Measurements from ENCODE around the gene CASK.

Gene CASK

DNA sequence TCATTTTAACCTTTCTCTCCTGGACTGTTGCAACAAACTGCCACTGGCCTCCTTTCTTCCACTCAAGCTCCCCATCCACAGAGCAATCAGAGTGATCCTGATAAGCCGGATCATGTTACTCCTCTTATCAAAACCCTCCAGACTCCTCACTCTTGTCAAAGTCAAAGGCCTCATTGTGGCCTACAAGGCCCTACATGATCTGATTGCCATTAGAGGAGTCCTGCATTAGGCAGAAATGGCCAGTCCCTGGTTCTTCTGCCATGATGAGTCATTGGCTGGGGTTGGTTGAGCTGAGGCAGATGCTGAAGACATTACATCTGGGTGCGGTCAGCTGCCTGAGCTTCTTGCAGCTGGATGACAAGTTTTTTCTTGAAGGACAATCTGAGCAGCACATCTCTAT, 32.7 kb upstream of the CASK start:
- no peak overlapping the region for H3K4me3 ChIP-seq (ENCODE audit: control insufficient read depth, low read depth, low read length)
- no peak for DNase-seq (ENCODE audit: low read depth)
- TF ChIP-seq, protein P1, sequence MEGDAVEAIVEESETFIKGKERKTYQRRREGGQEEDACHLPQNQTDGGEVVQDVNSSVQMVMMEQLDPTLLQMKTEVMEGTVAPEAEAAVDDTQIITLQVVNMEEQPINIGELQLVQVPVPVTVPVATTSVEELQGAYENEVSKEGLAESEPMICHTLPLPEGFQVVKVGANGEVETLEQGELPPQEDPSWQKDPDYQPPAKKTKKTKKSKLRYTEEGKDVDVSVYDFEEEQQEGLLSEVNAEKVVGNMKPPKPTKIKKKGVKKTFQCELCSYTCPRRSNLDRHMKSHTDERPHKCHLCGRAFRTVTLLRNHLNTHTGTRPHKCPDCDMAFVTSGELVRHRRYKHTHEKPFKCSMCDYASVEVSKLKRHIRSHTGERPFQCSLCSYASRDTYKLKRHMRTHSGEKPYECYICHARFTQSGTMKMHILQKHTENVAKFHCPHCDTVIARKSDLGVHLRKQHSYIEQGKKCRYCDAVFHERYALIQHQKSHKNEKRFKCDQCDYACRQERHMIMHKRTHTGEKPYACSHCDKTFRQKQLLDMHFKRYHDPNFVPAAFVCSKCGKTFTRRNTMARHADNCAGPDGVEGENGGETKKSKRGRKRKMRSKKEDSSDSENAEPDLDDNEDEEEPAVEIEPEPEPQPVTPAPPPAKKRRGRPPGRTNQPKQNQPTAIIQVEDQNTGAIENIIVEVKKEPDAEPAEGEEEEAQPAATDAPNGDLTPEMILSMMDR (conservative IDR thresholded peaks at IDR 0.05; ENCODE audit: control insufficient read depth, insufficient read depth, low read depth, low read length), result no peak

DNA sequence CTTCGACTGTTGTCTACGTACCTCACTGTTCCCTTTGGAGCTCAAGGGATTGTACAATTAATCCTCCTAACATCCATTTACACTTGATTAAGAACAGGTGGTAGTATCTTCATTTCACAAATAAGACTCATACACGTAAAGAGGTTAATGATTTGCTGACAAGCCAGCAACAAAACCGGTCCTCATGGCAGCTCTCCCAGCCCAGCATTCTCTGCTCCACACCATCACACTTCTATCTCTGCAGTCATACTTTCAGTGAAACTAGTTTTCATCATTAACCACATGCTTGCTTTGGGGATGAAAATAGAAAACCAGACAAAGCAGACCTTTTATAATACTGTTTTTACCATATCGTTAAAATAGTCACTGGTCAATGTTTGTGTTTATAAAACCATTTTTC, 28.7 kb upstream of the CASK start:
- no peak for DNase-seq (ENCODE audit: low read depth)

DNA sequence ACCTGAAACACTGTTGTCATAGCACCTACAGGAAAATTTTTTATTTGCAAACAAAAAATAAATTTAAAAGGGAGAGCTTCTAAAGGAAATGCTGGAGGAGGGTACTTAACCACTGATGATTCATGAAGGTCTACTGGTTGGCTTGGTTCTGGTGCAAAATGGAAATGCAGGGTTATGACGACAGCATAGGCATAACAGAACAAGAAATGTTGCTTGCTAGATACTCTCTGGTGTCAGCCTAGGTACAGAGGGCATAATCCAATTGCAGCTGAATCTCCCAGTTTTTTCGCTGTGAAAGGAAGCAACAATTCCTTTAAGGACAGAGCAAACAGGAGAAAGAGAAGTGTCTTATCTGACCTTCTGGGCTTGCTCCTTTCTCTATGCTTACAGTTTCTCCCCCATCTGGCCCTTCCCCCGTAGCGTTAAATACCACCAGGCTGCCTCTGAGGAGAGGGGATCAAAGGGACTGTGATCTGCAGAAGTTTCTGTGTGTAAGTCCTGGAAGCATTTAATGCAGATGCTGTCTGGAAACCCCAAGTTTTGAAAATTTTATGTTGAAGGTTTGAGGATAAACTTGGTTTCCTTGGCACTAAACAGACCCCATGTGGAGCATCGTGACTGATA, 23.7 kb upstream of the CASK start:
- TF ChIP-seq, protein P1 (conservative IDR thresholded peaks at IDR 0.05; ENCODE audit: control insufficient read depth, insufficient read depth, low read depth, low read length), result no peak

More for the DNA sequence above, 28.7 kb upstream of the CASK start:
- no peak overlapping the region for H3K4me3 ChIP-seq (ENCODE audit: control insufficient read depth, low read depth, low read length)
- TF ChIP-seq, protein P1 (conservative IDR thresholded peaks at IDR 0.05; ENCODE audit: control insufficient read depth, insufficient read depth, low read depth, low read length), result no peak

DNA sequence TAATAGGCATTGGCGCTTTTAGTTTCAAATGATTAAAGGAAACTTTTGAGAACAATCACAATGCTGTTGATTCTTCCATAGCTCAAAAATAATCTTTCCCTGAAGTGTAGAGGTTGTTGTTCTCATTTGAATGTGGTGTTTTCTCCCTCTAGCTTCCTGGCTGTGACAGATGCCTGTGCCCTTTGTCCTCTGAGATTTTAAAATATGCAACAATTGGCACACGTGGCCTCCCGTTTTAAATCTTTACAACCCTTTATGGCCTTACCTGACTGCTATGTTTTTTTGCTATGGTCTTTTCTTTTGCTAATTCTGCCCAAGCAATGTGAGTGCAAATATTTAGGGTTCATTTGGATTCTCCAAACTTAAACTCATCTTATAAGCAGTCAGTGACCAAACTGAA, 22.9 kb upstream of the CASK start:
- TF ChIP-seq, protein P1 (conservative IDR thresholded peaks at IDR 0.05; ENCODE audit: control insufficient read depth, insufficient read depth, low read depth, low read length), result no peak
- no peak for DNase-seq (ENCODE audit: low read depth)
- H3K4me3 ChIP-seq (ENCODE audit: control insufficient read depth, low read depth, low read length), result no peak overlapping the region

More for the DNA sequence above, 23.7 kb upstream of the CASK start:
- H3K4me3 ChIP-seq (ENCODE audit: control insufficient read depth, low read depth, low read length), result no peak overlapping the region
- DNase-seq (ENCODE audit: low read depth), result no peak

DNA sequence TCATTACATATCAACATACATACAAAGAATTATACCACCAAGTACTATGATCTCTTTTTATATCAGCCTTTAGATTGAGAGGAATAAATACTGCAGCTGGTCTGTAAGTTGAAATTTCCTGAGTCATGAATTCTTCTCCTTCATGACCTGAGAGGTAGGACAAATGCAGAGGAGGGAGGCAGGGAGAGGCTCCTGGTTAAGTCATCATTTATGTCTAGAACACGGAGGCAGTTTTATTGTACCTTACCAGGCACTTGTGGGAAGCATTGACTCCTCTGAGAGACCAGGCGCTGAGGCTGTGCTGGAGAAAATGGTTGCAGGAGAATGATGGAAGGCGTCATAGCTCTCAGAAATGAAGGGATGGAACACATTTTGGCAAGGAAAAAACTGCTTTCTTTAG, 12.5 kb upstream of the CASK start:
- no peak for DNase-seq (ENCODE audit: low read depth)
- TF ChIP-seq, protein P1 (conservative IDR thresholded peaks at IDR 0.05; ENCODE audit: control insufficient read depth, insufficient read depth, low read depth, low read length), result no peak
- no peak overlapping the region for H3K4me3 ChIP-seq (ENCODE audit: control insufficient read depth, low read depth, low read length)

DNA sequence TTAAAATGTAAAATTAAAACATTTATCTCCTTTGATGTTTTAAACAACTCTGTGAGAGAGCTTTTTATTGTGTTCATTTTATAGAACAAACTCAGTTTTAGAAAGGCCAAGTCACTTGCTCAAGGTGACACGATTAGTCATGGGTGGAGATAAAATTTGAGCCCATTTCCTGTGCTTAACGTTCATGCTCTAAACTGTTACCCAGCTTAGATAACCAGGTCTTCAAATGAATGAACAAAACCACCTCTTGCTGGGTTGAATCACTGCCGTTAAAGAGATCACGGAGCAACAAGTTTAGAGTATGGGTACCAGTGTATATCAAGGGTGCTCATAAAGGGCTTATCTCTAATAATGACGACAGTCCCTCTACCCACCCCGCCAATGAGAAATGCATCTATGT, 10.2 kb upstream of the CASK start:
- H3K4me3 ChIP-seq (ENCODE audit: control insufficient read depth, low read depth, low read length), result no peak overlapping the region
- no peak for DNase-seq (ENCODE audit: low read depth)
- TF ChIP-seq, protein P1 (conservative IDR thresholded peaks at IDR 0.05; ENCODE audit: control insufficient read depth, insufficient read depth, low read depth, low read length), result no peak

DNA sequence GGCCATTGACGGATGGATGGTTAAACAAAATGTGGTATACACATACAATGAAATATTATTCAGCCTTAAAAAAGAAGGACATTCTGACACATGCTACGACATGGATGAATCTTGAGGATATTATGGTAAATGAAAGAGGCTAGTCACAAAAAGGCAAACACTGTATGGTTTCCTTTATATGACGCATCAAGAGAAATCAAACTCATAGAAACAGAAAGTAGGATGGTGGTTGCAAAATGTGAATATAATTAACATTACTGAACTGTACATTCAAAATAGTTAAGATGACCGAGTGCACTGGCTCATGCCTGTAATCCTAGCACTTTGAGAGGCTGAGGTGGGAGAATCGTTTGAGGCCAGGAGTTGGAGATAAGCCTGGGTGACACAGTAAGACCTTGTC, 9.5 kb upstream of the CASK start:
- DNase-seq (ENCODE audit: low read depth), result no peak
- H3K4me3 ChIP-seq (ENCODE audit: control insufficient read depth, low read depth, low read length), result no peak overlapping the region
- TF ChIP-seq, protein P1 (conservative IDR thresholded peaks at IDR 0.05; ENCODE audit: control insufficient read depth, insufficient read depth, low read depth, low read length), result no peak

All from fibroblast of mammary gland (primary cell).